SK-N-SH (cell line): ENCODE data around the gene APPL2. TPM values are rescaled to one million over a fixed set of nuclear protein-coding genes. Genes with fewer than 3 reads are reported as not detected.

Experiments
- CTCF ChIA-PET: fragments of 300-600, 350-600 bp; formaldehyde crosslinking; extraction: SDS; loops from one replicate; lab custom pipeline; 2021; lab: Yijun Ruan, JAX
- POLR2A ChIA-PET: fragments of 350-600 bp; sonication (Branson Sonifier 250); formaldehyde crosslinking; extraction: SDS; loops from one replicate; lab custom pipeline; 2020; ENCODE audit warnings: antibody characterized with exemption, inconsistent platforms; lab: Yijun Ruan, JAX
- DNase-seq: peaks from one replicate; pipeline ENCODE4 v3.0.0; 2012
- H2AFZ ChIP-seq: fragments of 200-600 bp; sonication (generic); 2 replicates; pipeline ENCODE4 v1.8.1; 2016; ENCODE audit warnings: antibody characterized with exemption, mild to moderate bottlenecking, low read depth
- H3F3A ChIP-seq: fragments of 200-600 bp; sonication (generic); replicated peaks from 2 replicates; pipeline ENCODE3; 2016; ENCODE audit warnings: antibody characterized with exemption, mild to moderate bottlenecking; ENCODE audit not compliant: insufficient read depth
- H3K27ac ChIP-seq, 2 experiments: fragments of 200-500 bp in 1 of 2; fragments of 200-600 bp in 1 of 2; sonication (Bioruptor generic) in 1 of 2; sonication (generic), shearing (Covaris generic) in 1 of 2; 2 replicates each; pipeline versions ENCODE4 v1.5.1 to v1.6.1; 2014 to 2016; ENCODE audit warnings: low read depth in 2 of 2, inconsistent platforms in 1 of 2, low read length in 1 of 2, mild to moderate bottlenecking in 1 of 2, mixed read lengths in 1 of 2
- H3K27me3 ChIP-seq: fragments of 200-600 bp; sonication (generic), shearing (Covaris generic); 2 replicates; pipeline ENCODE4 v1.6.1; 2016; ENCODE audit warnings: mixed run types; ENCODE audit not compliant: insufficient read depth
- H3K36me3 ChIP-seq, 2 experiments: fragments of 200-500 bp in 1 of 2; fragments of 200-600 bp in 1 of 2; sonication (Bioruptor generic) in 1 of 2; sonication (generic) in 1 of 2; replicated peaks in 1 of 2; 2 replicates each; pipeline versions ENCODE3 to v1.5.1; 2014 to 2016; ENCODE audit warnings: low read length in 1 of 2, mild to moderate bottlenecking in 1 of 2; ENCODE audit not compliant: insufficient read depth in 2 of 2, control insufficient read depth in 1 of 2
- H3K4me1 ChIP-seq, 2 experiments: fragments of 200-500 bp in 1 of 2; fragments of 200-600 bp in 1 of 2; sonication (Bioruptor generic) in 1 of 2; sonication (generic), shearing (Covaris generic) in 1 of 2; 2 replicates each; pipeline versions ENCODE4 v1.5.1 to v1.6.1; 2014 to 2016; ENCODE audit warnings: low read depth in 1 of 2, low read length in 1 of 2, mixed run types in 1 of 2; ENCODE audit not compliant: insufficient read depth in 2 of 2, control insufficient read depth in 1 of 2
- H3K4me2 ChIP-seq: fragments of 200-600 bp; sonication (generic), shearing (Covaris generic); 2 replicates; pipeline ENCODE4 v1.6.1; 2017; ENCODE audit warnings: mixed run types
- H3K4me3 ChIP-seq, 2 experiments: fragments of 200-500 bp in 1 of 2; fragments of 200-600 bp in 1 of 2; sonication (Bioruptor generic) in 1 of 2; sonication (generic), shearing (Covaris generic) in 1 of 2; 2 replicates each; pipeline versions ENCODE4 v1.5.1 to v1.8.1; 2014 to 2016; ENCODE audit warnings: low read depth in 2 of 2, inconsistent platforms in 1 of 2, low read length in 1 of 2, mild to moderate bottlenecking in 1 of 2, mixed read lengths in 1 of 2, moderate library complexity in 1 of 2
- H3K79me2 ChIP-seq: fragments of 200-600 bp; sonication (generic); 2 replicates; pipeline ENCODE4 v1.8.1; 2017; ENCODE audit warnings: mild to moderate bottlenecking; ENCODE audit not compliant: insufficient read depth
- H3K9ac ChIP-seq: fragments of 200-600 bp; sonication (generic); 2 replicates; pipeline ENCODE4 v1.6.1; 2017; ENCODE audit warnings: mixed run types
- H3K9me2 ChIP-seq: fragments of 200-600 bp; sonication (generic); 2 replicates; pipeline ENCODE4 v1.6.1; 2017; ENCODE audit warnings: mixed run types
- H3K9me3 ChIP-seq: fragments of 200-600 bp; sonication (generic); 2 replicates; pipeline ENCODE4 v1.6.1; 2017; ENCODE audit warnings: mixed run types, mild to moderate bottlenecking, moderate library complexity
- H4K20me1 ChIP-seq: fragments of 200-600 bp; sonication (generic); 2 replicates; pipeline ENCODE4 v1.6.1; 2017; ENCODE audit warnings: mild to moderate bottlenecking, mixed run types; ENCODE audit not compliant: insufficient read depth
- CHD2 ChIP-seq: fragments of 150-350 bp; IDR thresholded peaks from 2 replicates; pipeline ENCODE4 v1.6.1; 2018; ENCODE audit warnings: low read length; ENCODE audit not compliant: partially characterized antibody
- EP300 ChIP-seq, 2 experiments: IDR thresholded peaks; 2 replicates each; pipeline versions ENCODE4 v1.4.0 to v1.6.1; 2012; ENCODE audit warnings: borderline replicate concordance in 1 of 2, low read depth in 1 of 2, low read length in 1 of 2
- EZH2phosphoT487 ChIP-seq: fragments of 200-600 bp; sonication (generic); IDR thresholded peaks from 2 replicates; pipeline ENCODE4 v1.6.1; 2017; ENCODE audit warnings: low read depth, mixed run types, mild to moderate bottlenecking, antibody characterized with exemption, moderate library complexity, borderline replicate concordance
- FOSL2 ChIP-seq: IDR thresholded peaks from 2 replicates; pipeline ENCODE4 v1.4.0; 2012; ENCODE audit warnings: low read depth, mild to moderate bottlenecking, moderate library complexity, borderline replicate concordance
- FOXJ3 ChIP-seq: sonication (generic); formaldehyde crosslinking; IDR thresholded peaks from 2 replicates; pipeline ENCODE4 v1.5.1; 2020; ENCODE audit warnings: mild to moderate bottlenecking, missing genetic modification reagents
- GATA2 ChIP-seq: sonication (generic); formaldehyde crosslinking; IDR thresholded peaks from 2 replicates; pipeline ENCODE4 v1.5.0; 2020; ENCODE audit warnings: mild to moderate bottlenecking, missing genetic modification reagents
- JUND ChIP-seq: IDR thresholded peaks from 2 replicates; pipeline ENCODE4 v1.4.0; 2012
- MEF2A ChIP-seq: IDR thresholded peaks from 2 replicates; pipeline ENCODE4 v1.4.0; 2012; ENCODE audit warnings: low read depth, borderline replicate concordance
- NRF1 ChIP-seq: IDR thresholded peaks from 2 replicates; pipeline ENCODE4 v1.6.1; 2012; ENCODE audit warnings: low read depth, mild to moderate bottlenecking, low read length
- RAD21 ChIP-seq: IDR thresholded peaks from 2 replicates; pipeline ENCODE4 v1.6.1; 2012; ENCODE audit warnings: mild to moderate bottlenecking, low read length
- RFX5 ChIP-seq: IDR thresholded peaks from 2 replicates; pipeline ENCODE4 v1.6.1; 2012; ENCODE audit warnings: mild to moderate bottlenecking, improper control_type of control experiment, low read length
- RXRA ChIP-seq: IDR thresholded peaks from 2 replicates; pipeline ENCODE4 v1.4.0; 2012; ENCODE audit warnings: low read depth, mild to moderate bottlenecking, borderline replicate concordance
- SIN3A ChIP-seq: IDR thresholded peaks from 2 replicates; pipeline ENCODE4 v1.6.1; 2012; ENCODE audit warnings: low read depth, mild to moderate bottlenecking, low read length, moderate library complexity, borderline replicate concordance
- TEAD4 ChIP-seq: IDR thresholded peaks from 2 replicates; pipeline ENCODE4 v1.4.0; 2012; ENCODE audit warnings: mild to moderate bottlenecking, borderline replicate concordance; ENCODE audit not compliant: insufficient read depth
- YY1 ChIP-seq: IDR thresholded peaks from 2 replicates; pipeline ENCODE4 v1.4.0; 2012; ENCODE audit warnings: low read depth, mild to moderate bottlenecking
- WGBS: methylation state at CpG from one replicate; pipeline ENCODE4 v1.1.6; 2017; ENCODE audit warnings: low lambda C conversion rate; 5-methylcytosine and 5-hydroxymethylcytosine counted together
- polyA plus RNA-seq, 3 experiments: library from polyadenylated mRNA; depleted of rRNA; stranded (reverse); fragments of >200 nt; gene quantifications; 2 replicates each; pipeline ENCODE4 v1.2.3, GENCODE V29; 2012
- TF ChIP-seq, protein P1 (sequence below): fragments of 150-350 bp; IDR thresholded peaks from 2 replicates; pipeline ENCODE4 v1.6.1; 2016; ENCODE audit warnings: mild to moderate bottlenecking, low read depth, low read length
- TF ChIP-seq, protein P2 (sequence below): IDR thresholded peaks from 2 replicates; pipeline ENCODE4 v1.4.0; 2012; ENCODE audit warnings: low read depth, borderline replicate concordance
- TF ChIP-seq, protein P3 (sequence below): IDR thresholded peaks from 2 replicates; pipeline ENCODE4 v1.6.1; 2012; ENCODE audit warnings: mild to moderate bottlenecking, low read depth, low read length, moderate library complexity
- TF ChIP-seq, protein P4 (sequence below): IDR thresholded peaks from 2 replicates; pipeline ENCODE4; 2012

The APPL2 gene
- polyA plus RNA-seq, 1 of the 3 experiments (the other 2 are of a cell fraction) = 59.2 TPM

DNA sequence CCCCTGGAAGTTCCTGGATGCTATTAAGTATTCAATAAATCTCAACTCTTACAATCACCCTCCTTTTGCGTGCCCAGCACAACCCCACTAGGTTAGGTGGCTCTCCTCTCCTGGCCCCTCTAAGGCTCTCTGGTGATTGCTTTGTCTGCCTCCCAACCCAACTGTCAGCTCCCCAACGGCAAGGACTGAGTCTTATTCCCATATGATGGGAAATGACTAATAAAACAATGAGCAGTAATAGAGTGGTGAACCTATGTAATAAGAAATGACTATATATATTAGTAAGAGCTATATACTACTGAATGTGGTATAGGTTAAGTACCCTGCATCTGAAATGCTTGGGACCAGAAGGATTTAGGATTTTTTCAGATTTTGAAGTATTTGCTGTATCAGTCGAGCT, 8.1 kb downstream of the APPL2 start:
- ChIA-PET POLR2A (interaction anchor here (0.6 to 4.8 kb wide), 2 partner anchors 8 to 33 kb away, joined by 3 to 28 read pairs; partner anchors contain the start of gene APPL2), CTCF (interaction anchor here (1.3 to 2.7 kb wide), 2 partner anchors 8 to 156 kb away, joined by 4 to 8 read pairs; partner anchors contain the start of gene APPL2)
- no peak for DNase-seq
- TF ChIP-seq EZH2phosphoT487 = no peak
- TF ChIP-seq, protein P1, sequence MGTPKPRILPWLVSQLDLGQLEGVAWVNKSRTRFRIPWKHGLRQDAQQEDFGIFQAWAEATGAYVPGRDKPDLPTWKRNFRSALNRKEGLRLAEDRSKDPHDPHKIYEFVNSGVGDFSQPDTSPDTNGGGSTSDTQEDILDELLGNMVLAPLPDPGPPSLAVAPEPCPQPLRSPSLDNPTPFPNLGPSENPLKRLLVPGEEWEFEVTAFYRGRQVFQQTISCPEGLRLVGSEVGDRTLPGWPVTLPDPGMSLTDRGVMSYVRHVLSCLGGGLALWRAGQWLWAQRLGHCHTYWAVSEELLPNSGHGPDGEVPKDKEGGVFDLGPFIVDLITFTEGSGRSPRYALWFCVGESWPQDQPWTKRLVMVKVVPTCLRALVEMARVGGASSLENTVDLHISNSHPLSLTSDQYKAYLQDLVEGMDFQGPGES = no peak
- TF ChIP-seq YY1 = no peak
- TF ChIP-seq FOXJ3 (CRISPR knock-in tag) = no peak
- no peak for TF ChIP-seq EP300 (IDR thresholded peaks at IDR 0.05; ENCODE audit: borderline replicate concordance in 1 of 2, low read depth in 1 of 2, low read length in 1 of 2)
- TF ChIP-seq GATA2 (CRISPR knock-in tag) = no peak
- TF ChIP-seq CHD2 = no peak
- TF ChIP-seq RFX5 = no peak
- Histone ChIP-seq H3K4me2 (peak overlapping the region; percentile 83), H2AFZ (no peak overlapping the region), H3K4me1 (peaks cover 18 to 50% of the 10 kb centered on the region in 2 experiments), H3K27me3 (no peaks in the 10 kb centered on the region), H3K79me2 (peaks cover 94% of the 10 kb centered on the region), H3K36me3 (peaks cover 54 to 63% of the 10 kb centered on the region in 2 experiments), H3K4me3 (no peak overlapping the region), H3F3A (peaks cover 51% of the 10 kb centered on the region), H3K27ac (peak overlapping the region in 1 of 2 experiments; percentile 88; a peak in 2 of 4 replicates), H4K20me1 (peaks cover under 1% of the 10 kb centered on the region; the same call in 1 of the 2 replicates), H3K9me3 (no peaks in the 10 kb centered on the region), H3K9me2 (no peaks in the 10 kb centered on the region), H3K9ac (peak overlapping the region; percentile 24; the same call in 1 of the 2 replicates)
- 69% methylated on average over 3 of the region's 3 CpGs for WGBS

DNA sequence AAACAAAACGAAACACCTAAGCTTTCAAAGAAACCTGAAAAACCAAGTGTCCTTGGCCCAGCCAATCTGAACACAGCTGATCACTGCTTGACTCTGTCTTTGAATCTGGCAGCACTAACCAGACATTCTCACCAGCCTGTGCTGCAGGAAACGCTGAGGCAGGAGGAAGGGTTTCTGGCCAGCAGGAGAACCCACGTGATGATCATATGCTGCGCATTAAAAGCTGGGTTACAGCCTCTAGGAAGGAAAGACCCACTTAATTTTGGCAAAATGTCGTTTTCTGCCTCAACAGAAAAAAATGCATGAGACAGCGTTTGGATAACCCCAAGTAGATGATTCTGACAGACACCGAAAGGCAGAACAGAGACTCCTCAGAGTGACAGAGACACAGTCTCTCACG, 9.8 kb downstream of the APPL2 start:
- peaks cover 2% of the 10 kb centered on the region; the same call in 1 of the 2 replicates for H4K20me1 ChIP-seq
- H3F3A ChIP-seq = peaks cover 51% of the 10 kb centered on the region
- no peak overlapping the region for H3K4me3 ChIP-seq
- peak; percentile 73 for DNase-seq
- peaks cover 54 to 73% of the 10 kb centered on the region in 2 experiments for H3K36me3 ChIP-seq
- H3K27me3 ChIP-seq = no peaks in the 10 kb centered on the region
- POLR2A ChIA-PET = interaction anchor here (4.8 kb wide), 1 partner anchor 10 kb away, joined by 28 read pairs; the partner anchor contains the start of gene APPL2
- H3K4me1 ChIP-seq = peaks cover 17 to 46% of the 10 kb centered on the region in 2 experiments
- CTCF ChIA-PET = interaction anchor here (1.2 to 2.7 kb wide), 3 partner anchors 9 to 910 kb away, joined by 3 to 8 read pairs (median 4); partner anchors contain the start of gene APPL2
- H3K79me2 ChIP-seq = peaks cover 94% of the 10 kb centered on the region
- peak overlapping the region; percentile 33; the same call in 1 of the 2 replicates for H3K4me2 ChIP-seq
- WGBS = 31% methylated on average over 8 of the region's 8 CpGs
- H2AFZ ChIP-seq = no peak overlapping the region
- no peaks in the 10 kb centered on the region for H3K9me3 ChIP-seq
- H3K9me2 ChIP-seq = no peaks in the 10 kb centered on the region
- peak overlapping the region; percentile 81 to 88 for H3K27ac ChIP-seq
- H3K9ac ChIP-seq = peak overlapping the region; percentile 44; the same call in 1 of the 2 replicates
- TF ChIP-seq CHD2 (peak; percentile 44), RXRA (peak; percentile 66; the same call in 1 of the 2 replicates), MEF2A (peak; percentile 38; the same call in 1 of the 2 replicates), GATA2 (CRISPR knock-in tag) (no peak), TEAD4 (0 out of 2 replicates have a peak, but pooled peaks have one; percentile 27), FOSL2 (peak; percentile 55; the same call in 1 of the 2 replicates), NRF1 (peak; percentile 33; the same call in 1 of the 2 replicates), EZH2phosphoT487 (no peak), SIN3A (peak; percentile 90; the same call in 1 of the 2 replicates), JUND (peak; percentile 43; the same call in 1 of the 2 replicates), RAD21 (peak; percentile 40; the same call in 1 of the 2 replicates), FOXJ3 (CRISPR knock-in tag) (no peak), EP300 (IDR thresholded peaks at IDR 0.05; ENCODE audit: borderline replicate concordance in 1 of 2, low read depth in 1 of 2, low read length in 1 of 2) (peak in 1 of 2 experiments; percentile 56; a peak in 1 of 4 replicates)
- TF ChIP-seq, protein P2, sequence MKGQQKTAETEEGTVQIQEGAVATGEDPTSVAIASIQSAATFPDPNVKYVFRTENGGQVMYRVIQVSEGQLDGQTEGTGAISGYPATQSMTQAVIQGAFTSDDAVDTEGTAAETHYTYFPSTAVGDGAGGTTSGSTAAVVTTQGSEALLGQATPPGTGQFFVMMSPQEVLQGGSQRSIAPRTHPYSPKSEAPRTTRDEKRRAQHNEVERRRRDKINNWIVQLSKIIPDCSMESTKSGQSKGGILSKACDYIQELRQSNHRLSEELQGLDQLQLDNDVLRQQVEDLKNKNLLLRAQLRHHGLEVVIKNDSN = peak; percentile 89
- TF ChIP-seq, protein P3, sequence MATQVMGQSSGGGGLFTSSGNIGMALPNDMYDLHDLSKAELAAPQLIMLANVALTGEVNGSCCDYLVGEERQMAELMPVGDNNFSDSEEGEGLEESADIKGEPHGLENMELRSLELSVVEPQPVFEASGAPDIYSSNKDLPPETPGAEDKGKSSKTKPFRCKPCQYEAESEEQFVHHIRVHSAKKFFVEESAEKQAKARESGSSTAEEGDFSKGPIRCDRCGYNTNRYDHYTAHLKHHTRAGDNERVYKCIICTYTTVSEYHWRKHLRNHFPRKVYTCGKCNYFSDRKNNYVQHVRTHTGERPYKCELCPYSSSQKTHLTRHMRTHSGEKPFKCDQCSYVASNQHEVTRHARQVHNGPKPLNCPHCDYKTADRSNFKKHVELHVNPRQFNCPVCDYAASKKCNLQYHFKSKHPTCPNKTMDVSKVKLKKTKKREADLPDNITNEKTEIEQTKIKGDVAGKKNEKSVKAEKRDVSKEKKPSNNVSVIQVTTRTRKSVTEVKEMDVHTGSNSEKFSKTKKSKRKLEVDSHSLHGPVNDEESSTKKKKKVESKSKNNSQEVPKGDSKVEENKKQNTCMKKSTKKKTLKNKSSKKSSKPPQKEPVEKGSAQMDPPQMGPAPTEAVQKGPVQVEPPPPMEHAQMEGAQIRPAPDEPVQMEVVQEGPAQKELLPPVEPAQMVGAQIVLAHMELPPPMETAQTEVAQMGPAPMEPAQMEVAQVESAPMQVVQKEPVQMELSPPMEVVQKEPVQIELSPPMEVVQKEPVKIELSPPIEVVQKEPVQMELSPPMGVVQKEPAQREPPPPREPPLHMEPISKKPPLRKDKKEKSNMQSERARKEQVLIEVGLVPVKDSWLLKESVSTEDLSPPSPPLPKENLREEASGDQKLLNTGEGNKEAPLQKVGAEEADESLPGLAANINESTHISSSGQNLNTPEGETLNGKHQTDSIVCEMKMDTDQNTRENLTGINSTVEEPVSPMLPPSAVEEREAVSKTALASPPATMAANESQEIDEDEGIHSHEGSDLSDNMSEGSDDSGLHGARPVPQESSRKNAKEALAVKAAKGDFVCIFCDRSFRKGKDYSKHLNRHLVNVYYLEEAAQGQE = no peak
- TF ChIP-seq, protein P4, sequence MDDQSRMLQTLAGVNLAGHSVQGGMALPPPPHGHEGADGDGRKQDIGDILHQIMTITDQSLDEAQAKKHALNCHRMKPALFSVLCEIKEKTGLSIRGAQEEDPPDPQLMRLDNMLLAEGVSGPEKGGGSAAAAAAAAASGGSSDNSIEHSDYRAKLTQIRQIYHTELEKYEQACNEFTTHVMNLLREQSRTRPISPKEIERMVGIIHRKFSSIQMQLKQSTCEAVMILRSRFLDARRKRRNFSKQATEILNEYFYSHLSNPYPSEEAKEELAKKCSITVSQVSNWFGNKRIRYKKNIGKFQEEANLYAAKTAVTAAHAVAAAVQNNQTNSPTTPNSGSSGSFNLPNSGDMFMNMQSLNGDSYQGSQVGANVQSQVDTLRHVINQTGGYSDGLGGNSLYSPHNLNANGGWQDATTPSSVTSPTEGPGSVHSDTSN = peak; percentile 64
